Aorta (tissue), 5 donors: ENCODE measurements around the gene CRTC1. TPM values are rescaled to one million over a fixed set of nuclear protein-coding genes. Genes with fewer than 3 reads are reported as not detected.
A peak's percentile ranks its signal among the peaks of the same experiment; 100 is the strongest.

Source experiments
- ATAC-seq: fragments of 200-7000 bp; cut with Tn5 transposase; one replicate; pipeline ENCODE4 v1.9.1; 2022; ENCODE audit warnings: moderate library complexity; ENCODE audit not compliant: low FRiP score
- DNase-seq, 2 donors: peaks; one replicate each; pipeline ENCODE4 v3.0.0-alpha.2; 2020
- H3K27ac ChIP-seq, 2 donors: one replicate each; pipeline ENCODE4 v1.5.1; 2013; ENCODE audit warnings: low read length in 2 of 2, mild to moderate bottlenecking in 2 of 2, moderate library complexity in 2 of 2, control low read depth in 1 of 2, inconsistent platforms in 1 of 2, low read depth in 1 of 2
- H3K27me3 ChIP-seq, 2 donors: one replicate each; pipeline ENCODE4 v1.6.1; 2013; ENCODE audit warnings: control low read depth in 1 of 2, low read length in 1 of 2, mild to moderate bottlenecking in 1 of 2, moderate library complexity in 1 of 2; ENCODE audit not compliant: insufficient read depth in 2 of 2, control insufficient read depth in 1 of 2
- H3K36me3 ChIP-seq, 2 donors: one replicate each; pipeline ENCODE4 v1.6.1; 2013; ENCODE audit warnings: control low read depth in 1 of 2, low read length in 1 of 2, mild to moderate bottlenecking in 1 of 2; ENCODE audit not compliant: insufficient read depth in 2 of 2, control insufficient read depth in 1 of 2
- H3K4me1 ChIP-seq, 2 donors: one replicate each; pipeline ENCODE4 v1.6.1; 2013; ENCODE audit warnings: low read length in 2 of 2, control low read depth in 1 of 2, mild to moderate bottlenecking in 1 of 2, moderate library complexity in 1 of 2; ENCODE audit not compliant: insufficient read depth in 2 of 2, control insufficient read depth in 1 of 2
- H3K4me3 ChIP-seq, 2 donors: one replicate each; pipeline ENCODE4 v1.5.1; 2013; ENCODE audit warnings: low read length in 2 of 2, control low read depth in 1 of 2, mild to moderate bottlenecking in 1 of 2
- H3K9me3 ChIP-seq: one replicate; pipeline ENCODE4 v1.6.1; 2013; ENCODE audit warnings: mild to moderate bottlenecking, low read length; ENCODE audit not compliant: control insufficient read depth
- WGBS, 2 donors: extraction: QIAGEN DNeasy Blood & Tissue Kit; methylation state at CpG; one replicate each; pipeline ENCODE4 v1.1.7; 2013; 5-methylcytosine and 5-hydroxymethylcytosine counted together
- intact Hi-C, 2 donors: fragments of 100-400 bp; cut with DNase I; formaldehyde crosslinking; loops; one replicate each; pipeline versions ENCODE4 v1.14.2 to v1.15.0; 2022
- polyA plus RNA-seq, 2 donors: library from polyadenylated mRNA; stranded (reverse); fragments of 200-250 nt; gene quantifications; one replicate each; pipeline ENCODE4 v1.2.3, GENCODE V29; 2013
- total RNA-seq, 2 donors: library from RNA; stranded (reverse); fragmentation: NEBNext Ultra II Directional; extraction: Animal tissue kit (Norgen Biotek cat#: 25700); gene quantifications; one replicate each; pipeline ENCODE4 v1.2.1, GENCODE V29; 2021
- donor health status: healthy with polysubstance abuse.
- donor health status: Bipolar disorder and iron deficiency.
- donor health status: DM: no; HTN: no; CAD: no.
- donor health status: DM: no; HTN: no; CAD: no.
- donor health status: DM: yes; HTN: yes; CAD: no.

CRTC1 gene
- total and polyA plus RNA-seq, 4 donors: 3.6 to 16.5 (median 10.7) TPM

GRCh38 chr19:18644196-18645034 is 39.1 kb upstream of the CRTC1 start:
- DNase-seq: no peak
- intact Hi-C loops: no loop called here
- Histone ChIP-seq H3K27ac (peak overlapping the region; percentile 38 to 70), H3K4me3 (no peak overlapping the region), H3K27me3 (no peaks in the 10 kb centered on the region), H3K4me1 (no peaks in the 10 kb centered on the region), H3K9me3 (no peaks in the 10 kb centered on the region), H3K36me3 (no peaks in the 10 kb centered on the region)
- ATAC-seq: peak; percentile 40
- 26 to 27% methylated on average over 15 of the region's 15 CpGs for WGBS, 2 donors

- ATAC-seq (peak; percentile 64), DNase-seq (peak; percentile 84 to 89)
- no peaks in the 10 kb centered on the region for H3K9me3 ChIP-seq
- peak overlapping the region; percentile 38 to 70 for H3K27ac ChIP-seq
- H3K4me3 ChIP-seq: no peak overlapping the region
- WGBS, 2 donors: 18 to 21% methylated on average over 13 of the region's 13 CpGs
- no peaks in the 10 kb centered on the region for H3K36me3 ChIP-seq
- no peaks in the 10 kb centered on the region for H3K4me1 ChIP-seq
- intact Hi-C loops: no loop called here
- H3K27me3 ChIP-seq: no peaks in the 10 kb centered on the region
Measured at GRCh38 chr19:18645035-18645511, 38.4 kb upstream of the CRTC1 start.

- Histone ChIP-seq H3K27me3 (no peaks in the 10 kb centered on the region), H3K4me3 (no peak overlapping the region), H3K4me1 (no peaks in the 10 kb centered on the region), H3K36me3 (no peaks in the 10 kb centered on the region), H3K27ac (no peak overlapping the region), H3K9me3 (no peaks in the 10 kb centered on the region)
- DNase-seq: no peak
- intact Hi-C loops: no loop called here
- ATAC-seq: no peak
- 91 to 92% methylated on average over 34 of the region's 34 CpGs for WGBS, 2 donors
Measured at GRCh38 chr19:18646535-18647370, 36.7 kb upstream of the CRTC1 start.

DNA sequence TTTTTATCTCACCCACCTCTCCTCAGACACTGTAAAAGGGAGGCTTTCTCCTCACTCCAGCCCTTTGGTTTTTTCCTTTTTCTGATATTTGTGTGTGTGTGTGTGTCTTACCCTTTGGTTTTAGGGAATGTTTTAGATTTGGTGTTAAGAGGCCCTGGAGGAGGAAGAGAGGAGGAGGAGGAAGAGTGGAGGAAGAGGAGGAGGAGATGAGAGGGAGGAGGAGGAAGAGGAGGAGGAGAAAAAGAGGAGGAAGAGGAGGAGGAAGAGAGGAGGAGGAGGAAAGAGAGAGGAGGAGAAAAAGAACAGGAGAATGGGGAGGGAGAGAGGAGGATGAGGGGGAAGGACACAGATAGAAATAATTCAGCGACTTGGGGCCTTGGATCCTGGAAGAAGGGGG is 36.1 kb upstream of the CRTC1 start:
- no peak for DNase-seq
- H3K27ac ChIP-seq: no peak overlapping the region
- H3K9me3 ChIP-seq: no peaks in the 10 kb centered on the region
- H3K27me3 ChIP-seq: no peaks in the 10 kb centered on the region
- 91 to 100% methylated on average over 1 of the region's 1 CpG for WGBS, 2 donors
- no peak overlapping the region for H3K4me3 ChIP-seq
- no peak for ATAC-seq
- H3K36me3 ChIP-seq: no peaks in the 10 kb centered on the region
- H3K4me1 ChIP-seq: no peaks in the 10 kb centered on the region
- intact Hi-C loops: no loop called here

- no peak for DNase-seq
- 93 to 95% methylated on average over 10 of the region's 10 CpGs for WGBS, 2 donors
- Histone ChIP-seq H3K36me3 (no peaks in the 10 kb centered on the region), H3K4me3 (no peak overlapping the region), H3K4me1 (no peaks in the 10 kb centered on the region), H3K27me3 (no peaks in the 10 kb centered on the region), H3K9me3 (no peaks in the 10 kb centered on the region), H3K27ac (no peak overlapping the region)
- intact Hi-C loops: no loop called here
- ATAC-seq: no peak
Measured at GRCh38 chr19:18647807-18648206, 35.7 kb upstream of the CRTC1 start.

- no peak overlapping the region for H3K4me3 ChIP-seq
- 74 to 79% methylated on average over 13 of the region's 13 CpGs for WGBS, 2 donors
- ATAC-seq (no peak), DNase-seq (no peak)
- no peaks in the 10 kb centered on the region for H3K9me3 ChIP-seq
- peak overlapping the region in 1 of 2 donors; percentile 85 for H3K27ac ChIP-seq
- H3K36me3 ChIP-seq: no peaks in the 10 kb centered on the region
- no peaks in the 10 kb centered on the region for H3K27me3 ChIP-seq
- no peaks in the 10 kb centered on the region for H3K4me1 ChIP-seq
- intact Hi-C loops: no loop called here
Measured at GRCh38 chr19:18648973-18649315, 34.5 kb upstream of the CRTC1 start.

GRCh38 chr19:18649371-18650020 is 34.0 kb upstream of the CRTC1 start:
- ATAC-seq (peak; percentile 70), DNase-seq (peak; percentile 85 to 86)
- no peaks in the 10 kb centered on the region for H3K36me3 ChIP-seq
- H3K9me3 ChIP-seq: no peaks in the 10 kb centered on the region
- intact Hi-C loops: no loop called here
- no peaks in the 10 kb centered on the region for H3K27me3 ChIP-seq
- H3K4me3 ChIP-seq: no peak overlapping the region
- peak overlapping the region in 1 of 2 donors; percentile 85 for H3K27ac ChIP-seq
- H3K4me1 ChIP-seq: no peaks in the 10 kb centered on the region
- WGBS, 2 donors: 20 to 33% methylated on average over 25 of the region's 25 CpGs

GRCh38 chr19:18650021-18650390 is 33.5 kb upstream of the CRTC1 start:
- Histone ChIP-seq H3K4me3 (no peak overlapping the region), H3K36me3 (no peaks in the 10 kb centered on the region), H3K27me3 (no peaks in the 10 kb centered on the region), H3K27ac (peak overlapping the region in 1 of 2 donors; percentile 85), H3K9me3 (no peaks in the 10 kb centered on the region), H3K4me1 (no peaks in the 10 kb centered on the region)
- peak; percentile 81 for ATAC-seq
- intact Hi-C loops: no loop called here
- DNase-seq: peak; percentile 67 to 79
- WGBS, 2 donors: 9 to 19% methylated on average over 17 of the region's 17 CpGs
